Panc1 (cell line): Measurements from ENCODE around the gene ARHGEF39. TPM values are rescaled to one million over a fixed set of nuclear protein-coding genes. Genes with fewer than 3 reads are reported as not detected.

Experiments
- ATAC-seq: fragments of 200-7000 bp; cut with Tn5 transposase; 2 replicates; pipeline ENCODE4 v1.9.1; 2020; ENCODE audit warnings: mild to moderate bottlenecking, moderate library complexity
- BruUV-seq: library from RNA; stranded (reverse); fragments of 400-500 nt; replicated peaks from 2 replicates; lab custom pipeline; 2021; lab: Mats Ljungman, UMichigan
- CTCF ChIA-PET: fragments of 300-600 bp; sonication (Branson Sonifier 250); formaldehyde crosslinking; loops from one replicate; lab custom pipeline; 2022; ENCODE audit warnings: antibody characterized with exemption; lab: Charles Lee
- POLR2A ChIA-PET: fragments of 300-600 bp; sonication (Branson Sonifier 250); formaldehyde crosslinking; loops from one replicate; lab custom pipeline; 2022; ENCODE audit warnings: antibody characterized with exemption; lab: Charles Lee
- DNase-seq: peaks from one replicate; pipeline ENCODE4 v3.0.0-alpha.2; 2010; ENCODE audit warnings: low read depth, low spot score
- H3K27ac ChIP-seq: 2 replicates; pipeline ENCODE4 v1.5.1; 2011; ENCODE audit warnings: mild to moderate bottlenecking, low read length, inconsistent platforms
- H3K27me3 ChIP-seq: fragments of 200-500 bp; sonication (Bioruptor generic); 2 replicates; pipeline ENCODE4 v1.6.0; 2014; ENCODE audit warnings: low read length, inconsistent platforms; ENCODE audit not compliant: control insufficient read depth, insufficient read depth
- H3K36me3 ChIP-seq: fragments of 200-500 bp; sonication (Bioruptor generic); 2 replicates; pipeline ENCODE4 v1.5.1; 2014; ENCODE audit warnings: inconsistent platforms, mild to moderate bottlenecking, low read length, moderate library complexity; ENCODE audit not compliant: control insufficient read depth, insufficient read depth
- H3K4me1 ChIP-seq: 2 replicates; pipeline ENCODE4 v1.5.1; 2011; ENCODE audit warnings: inconsistent platforms, mild to moderate bottlenecking, low read length, moderate library complexity; ENCODE audit not compliant: control insufficient read depth, insufficient read depth
- H3K4me3 ChIP-seq, 2 experiments: 2 replicates each; pipeline ENCODE4 v1.5.1; 2011 to 2012; ENCODE audit warnings: low read depth in 2 of 2, low read length in 2 of 2, mild to moderate bottlenecking in 2 of 2, inconsistent platforms in 1 of 2, moderate library complexity in 1 of 2
- H3K9me3 ChIP-seq: fragments of 200-500 bp; sonication (Bioruptor generic); 2 replicates; pipeline ENCODE4 v1.5.1; 2014; ENCODE audit warnings: low read depth, mild to moderate bottlenecking, inconsistent platforms, low read length, moderate library complexity; ENCODE audit not compliant: control insufficient read depth, insufficient read depth
- POLR2AphosphoS5 ChIP-seq: IDR thresholded peaks from 2 replicates; pipeline ENCODE4 v1.6.1; 2012; ENCODE audit warnings: mild to moderate bottlenecking, low read depth, low read length, moderate library complexity
- SIN3A ChIP-seq: IDR thresholded peaks from 2 replicates; pipeline ENCODE4 v1.6.1; 2012; ENCODE audit warnings: low read depth, mild to moderate bottlenecking, low read length, moderate library complexity, borderline replicate concordance; ENCODE audit not compliant: insufficient read depth
- TCF7L2 ChIP-seq: IDR thresholded peaks from 2 replicates; pipeline ENCODE4 v1.6.1; 2011; ENCODE audit warnings: mild to moderate bottlenecking, low read depth, low read length, inconsistent platforms
- in situ Hi-C: cut with HindIII; loops from 2 replicates; pipeline ENCODE4 v1.10.0; 2016; ENCODE audit warnings: low sequenced_read_pairs, low pct_unique_long_range_greater_than_20kb
- intact Hi-C: fragments of 100-400 bp; cut with micrococcal nuclease; formaldehyde crosslinking; loops from one replicate; pipeline ENCODE4 v1.10.0; 2022; ENCODE audit not compliant: unreplicated experiment
- total RNA-seq: library from RNA; stranded (reverse); gene quantifications from one replicate; pipeline ENCODE4 v1.2.1, GENCODE V29; 2021; ENCODE audit not compliant: unreplicated experiment
- TF ChIP-seq, protein P1 (sequence below), 2 experiments: IDR thresholded peaks; 2 replicates each; pipeline ENCODE4 v1.6.1; 2011 to 2012; ENCODE audit warnings: low read depth in 2 of 2, control low read depth in 1 of 2, low read length in 1 of 2, mild to moderate bottlenecking in 1 of 2, moderate library complexity in 1 of 2; ENCODE audit not compliant: insufficient read depth in 1 of 2
- TF ChIP-seq, protein P2 (sequence below): fragments of 450-650 bp; IDR thresholded peaks from 2 replicates; pipeline ENCODE4 v1.5.1; 2017; ENCODE audit warnings: mild to moderate bottlenecking

Gene ARHGEF39
- total RNA-seq, 1 experiment from 2014 or later, result 34.0 TPM

DNA sequence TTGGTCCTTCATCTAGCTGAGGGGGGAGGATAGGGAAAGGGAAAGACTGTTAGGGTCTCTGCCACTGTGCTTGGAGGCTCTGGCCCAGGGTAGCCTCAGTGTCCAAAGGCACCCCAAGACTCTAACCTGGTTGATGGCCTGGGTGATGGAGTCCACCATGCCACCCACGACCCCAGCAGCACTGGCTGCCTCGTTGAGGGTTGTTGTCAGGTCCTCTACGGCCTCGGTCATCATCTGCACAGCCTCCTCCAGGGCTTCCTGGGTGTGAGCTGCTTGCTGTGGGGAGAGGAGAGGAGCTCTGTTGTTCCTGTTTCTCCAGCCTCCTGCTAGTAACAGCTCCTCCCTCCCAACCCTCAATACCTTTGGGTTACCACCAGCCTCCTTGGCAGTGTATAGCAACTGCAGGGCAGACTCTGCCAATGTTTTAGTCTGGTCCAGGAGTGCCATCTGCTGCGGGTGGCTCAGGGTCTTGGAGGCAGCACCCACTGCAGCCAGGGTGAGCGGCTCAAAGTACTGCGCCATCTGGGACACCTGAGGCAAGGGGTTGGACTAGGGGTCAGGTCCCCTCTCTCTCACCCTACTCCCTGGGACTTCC lies 40.9 kb upstream of the ARHGEF39 start:
- ChIA-PET POLR2A (interaction anchor here (0.6 kb wide), 1 partner anchor 15 kb away, joined by 8 read pairs; no protein-coding TSS in a partner anchor), CTCF (no interaction called here)
- Histone ChIP-seq H3K27ac (no peak overlapping the region), H3K4me3 (no peak overlapping the region), H3K4me1 (no peaks in the 10 kb centered on the region), H3K9me3 (no peaks in the 10 kb centered on the region), H3K27me3 (no peaks in the 10 kb centered on the region), H3K36me3 (peaks cover 43% of the 10 kb centered on the region)
- TF ChIP-seq, protein P1, sequence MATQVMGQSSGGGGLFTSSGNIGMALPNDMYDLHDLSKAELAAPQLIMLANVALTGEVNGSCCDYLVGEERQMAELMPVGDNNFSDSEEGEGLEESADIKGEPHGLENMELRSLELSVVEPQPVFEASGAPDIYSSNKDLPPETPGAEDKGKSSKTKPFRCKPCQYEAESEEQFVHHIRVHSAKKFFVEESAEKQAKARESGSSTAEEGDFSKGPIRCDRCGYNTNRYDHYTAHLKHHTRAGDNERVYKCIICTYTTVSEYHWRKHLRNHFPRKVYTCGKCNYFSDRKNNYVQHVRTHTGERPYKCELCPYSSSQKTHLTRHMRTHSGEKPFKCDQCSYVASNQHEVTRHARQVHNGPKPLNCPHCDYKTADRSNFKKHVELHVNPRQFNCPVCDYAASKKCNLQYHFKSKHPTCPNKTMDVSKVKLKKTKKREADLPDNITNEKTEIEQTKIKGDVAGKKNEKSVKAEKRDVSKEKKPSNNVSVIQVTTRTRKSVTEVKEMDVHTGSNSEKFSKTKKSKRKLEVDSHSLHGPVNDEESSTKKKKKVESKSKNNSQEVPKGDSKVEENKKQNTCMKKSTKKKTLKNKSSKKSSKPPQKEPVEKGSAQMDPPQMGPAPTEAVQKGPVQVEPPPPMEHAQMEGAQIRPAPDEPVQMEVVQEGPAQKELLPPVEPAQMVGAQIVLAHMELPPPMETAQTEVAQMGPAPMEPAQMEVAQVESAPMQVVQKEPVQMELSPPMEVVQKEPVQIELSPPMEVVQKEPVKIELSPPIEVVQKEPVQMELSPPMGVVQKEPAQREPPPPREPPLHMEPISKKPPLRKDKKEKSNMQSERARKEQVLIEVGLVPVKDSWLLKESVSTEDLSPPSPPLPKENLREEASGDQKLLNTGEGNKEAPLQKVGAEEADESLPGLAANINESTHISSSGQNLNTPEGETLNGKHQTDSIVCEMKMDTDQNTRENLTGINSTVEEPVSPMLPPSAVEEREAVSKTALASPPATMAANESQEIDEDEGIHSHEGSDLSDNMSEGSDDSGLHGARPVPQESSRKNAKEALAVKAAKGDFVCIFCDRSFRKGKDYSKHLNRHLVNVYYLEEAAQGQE (IDR thresholded peaks at IDR 0.05; ENCODE audit: insufficient read depth in 1 of 2, low read depth in 2 of 2, low read length in 1 of 2), result no peak
- TF ChIP-seq, protein P2, sequence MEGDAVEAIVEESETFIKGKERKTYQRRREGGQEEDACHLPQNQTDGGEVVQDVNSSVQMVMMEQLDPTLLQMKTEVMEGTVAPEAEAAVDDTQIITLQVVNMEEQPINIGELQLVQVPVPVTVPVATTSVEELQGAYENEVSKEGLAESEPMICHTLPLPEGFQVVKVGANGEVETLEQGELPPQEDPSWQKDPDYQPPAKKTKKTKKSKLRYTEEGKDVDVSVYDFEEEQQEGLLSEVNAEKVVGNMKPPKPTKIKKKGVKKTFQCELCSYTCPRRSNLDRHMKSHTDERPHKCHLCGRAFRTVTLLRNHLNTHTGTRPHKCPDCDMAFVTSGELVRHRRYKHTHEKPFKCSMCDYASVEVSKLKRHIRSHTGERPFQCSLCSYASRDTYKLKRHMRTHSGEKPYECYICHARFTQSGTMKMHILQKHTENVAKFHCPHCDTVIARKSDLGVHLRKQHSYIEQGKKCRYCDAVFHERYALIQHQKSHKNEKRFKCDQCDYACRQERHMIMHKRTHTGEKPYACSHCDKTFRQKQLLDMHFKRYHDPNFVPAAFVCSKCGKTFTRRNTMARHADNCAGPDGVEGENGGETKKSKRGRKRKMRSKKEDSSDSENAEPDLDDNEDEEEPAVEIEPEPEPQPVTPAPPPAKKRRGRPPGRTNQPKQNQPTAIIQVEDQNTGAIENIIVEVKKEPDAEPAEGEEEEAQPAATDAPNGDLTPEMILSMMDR, result no peak
- TF ChIP-seq TCF7L2, result no peak
- DNase-seq (no peak), ATAC-seq (no peak)
- in situ Hi-C loops (no loop called here), intact Hi-C loops (loop anchor here (5.0 kb wide), 1 partner anchor 49 kb away; the partner anchor contains the start of genes CCDC107 and RMRP)
- BruUV-seq, result TSS peak; percentile 63

DNA sequence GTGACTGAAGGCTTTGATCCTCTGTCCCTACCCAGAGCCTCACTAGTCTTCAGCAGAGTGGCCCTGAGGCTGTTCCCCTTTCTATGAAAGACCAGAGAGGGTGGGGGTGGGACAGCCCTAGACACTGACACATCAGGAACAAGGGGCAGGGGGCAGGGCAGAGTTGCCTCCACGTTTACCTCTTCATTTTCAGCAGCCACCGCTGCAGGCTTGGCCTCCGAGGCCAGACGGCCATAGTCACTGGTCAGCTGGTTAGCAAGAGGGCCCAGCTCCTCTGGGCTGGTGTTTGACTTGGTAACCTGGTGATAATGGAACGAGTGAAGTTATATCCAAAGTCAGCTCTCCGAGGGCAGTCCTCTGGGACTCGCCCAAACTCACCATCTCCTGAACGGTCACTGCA lies 40.4 kb upstream of the ARHGEF39 start:
- POLR2A ChIA-PET, result interaction anchor here (0.6 kb wide), 1 partner anchor 15 kb away, joined by 8 read pairs; no protein-coding TSS in a partner anchor
- H3K9me3 ChIP-seq, result no peaks in the 10 kb centered on the region
- peaks cover 41% of the 10 kb centered on the region for H3K36me3 ChIP-seq
- H3K27ac ChIP-seq, result no peak overlapping the region
- ATAC-seq (no peak), DNase-seq (no peak)
- H3K4me3 ChIP-seq, result no peak overlapping the region
- no TSS peak for BruUV-seq
- no peaks in the 10 kb centered on the region for H3K4me1 ChIP-seq
- TF ChIP-seq POLR2AphosphoS5, result no peak
- TF ChIP-seq SIN3A, result no peak
- TF ChIP-seq, protein P1 (IDR thresholded peaks at IDR 0.05; ENCODE audit: insufficient read depth in 1 of 2, low read depth in 2 of 2, low read length in 1 of 2), result no peak
- TF ChIP-seq, protein P2, result no peak
- TF ChIP-seq TCF7L2, result no peak
- intact Hi-C loops, result loop anchor here (5.0 kb wide), 1 partner anchor 48 kb away; the partner anchor contains the start of genes CCDC107 and RMRP
- CTCF ChIA-PET, result interaction anchor here (0.6 to 1.6 kb wide), 2 partner anchors 9 to 58 kb away, joined by 5 to 17 read pairs; no protein-coding TSS in a partner anchor
- H3K27me3 ChIP-seq, result no peaks in the 10 kb centered on the region
- in situ Hi-C loops, result no loop called here
